ENCODE results near the gene CXCL13. TPM values are rescaled to one million over a fixed set of nuclear protein-coding genes. Genes with fewer than 3 reads are reported as not detected.

The CXCL13 gene
- total RNA-seq, 3 donors from 2014 or later, result 0.34 to 0.58 TPM; not detected in 1

DNA sequence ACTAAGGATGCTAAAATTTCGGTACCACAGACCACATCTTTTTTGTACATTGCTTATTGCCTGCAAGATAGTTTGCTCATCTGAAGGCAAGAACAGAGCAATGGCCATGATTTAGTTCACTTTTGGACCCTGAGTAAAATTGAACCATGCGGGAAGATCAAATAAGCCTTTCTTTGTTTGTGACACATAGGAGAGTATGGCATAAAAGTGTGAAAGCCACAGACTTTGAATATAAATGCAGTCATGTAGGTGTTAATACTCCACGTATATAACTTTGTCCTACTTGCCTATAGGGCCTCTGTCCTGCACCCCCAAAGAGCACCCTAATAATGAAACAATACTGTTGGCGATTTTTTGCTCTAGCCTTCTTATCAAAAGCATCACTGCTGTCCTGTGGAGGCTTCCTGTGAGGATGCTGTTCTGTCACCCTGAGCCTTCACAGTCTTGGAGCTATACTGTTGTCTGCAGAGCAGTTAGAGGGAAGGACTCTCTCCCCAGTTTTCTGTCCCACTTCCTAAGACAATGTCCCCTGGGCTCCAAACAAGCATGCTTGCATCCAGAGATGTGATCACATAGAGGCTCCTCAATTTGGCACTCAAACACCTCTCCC lies 10.2 kb upstream of the CXCL13 start:
- H3K4me3 ChIP-seq, result no peak overlapping the region
- H3K4me1 ChIP-seq (ENCODE audit: low read depth), result no peaks in the 10 kb centered on the region
- no peaks in the 10 kb centered on the region for H3K9me3 ChIP-seq
- DNase-seq (no peak), ATAC-seq (no peak)
- H3K36me3 ChIP-seq (ENCODE audit: low read depth), result no peaks in the 10 kb centered on the region
- intact Hi-C loops (cut with DNase I, micrococcal nuclease), result loop anchor here in 1 of 2 donors (10.0 kb wide), 1 partner anchor 131 kb away; no protein-coding TSS in a partner anchor
- TF ChIP-seq, protein P1, sequence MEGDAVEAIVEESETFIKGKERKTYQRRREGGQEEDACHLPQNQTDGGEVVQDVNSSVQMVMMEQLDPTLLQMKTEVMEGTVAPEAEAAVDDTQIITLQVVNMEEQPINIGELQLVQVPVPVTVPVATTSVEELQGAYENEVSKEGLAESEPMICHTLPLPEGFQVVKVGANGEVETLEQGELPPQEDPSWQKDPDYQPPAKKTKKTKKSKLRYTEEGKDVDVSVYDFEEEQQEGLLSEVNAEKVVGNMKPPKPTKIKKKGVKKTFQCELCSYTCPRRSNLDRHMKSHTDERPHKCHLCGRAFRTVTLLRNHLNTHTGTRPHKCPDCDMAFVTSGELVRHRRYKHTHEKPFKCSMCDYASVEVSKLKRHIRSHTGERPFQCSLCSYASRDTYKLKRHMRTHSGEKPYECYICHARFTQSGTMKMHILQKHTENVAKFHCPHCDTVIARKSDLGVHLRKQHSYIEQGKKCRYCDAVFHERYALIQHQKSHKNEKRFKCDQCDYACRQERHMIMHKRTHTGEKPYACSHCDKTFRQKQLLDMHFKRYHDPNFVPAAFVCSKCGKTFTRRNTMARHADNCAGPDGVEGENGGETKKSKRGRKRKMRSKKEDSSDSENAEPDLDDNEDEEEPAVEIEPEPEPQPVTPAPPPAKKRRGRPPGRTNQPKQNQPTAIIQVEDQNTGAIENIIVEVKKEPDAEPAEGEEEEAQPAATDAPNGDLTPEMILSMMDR (IDR thresholded peaks at IDR 0.05), result no peak

DNA sequence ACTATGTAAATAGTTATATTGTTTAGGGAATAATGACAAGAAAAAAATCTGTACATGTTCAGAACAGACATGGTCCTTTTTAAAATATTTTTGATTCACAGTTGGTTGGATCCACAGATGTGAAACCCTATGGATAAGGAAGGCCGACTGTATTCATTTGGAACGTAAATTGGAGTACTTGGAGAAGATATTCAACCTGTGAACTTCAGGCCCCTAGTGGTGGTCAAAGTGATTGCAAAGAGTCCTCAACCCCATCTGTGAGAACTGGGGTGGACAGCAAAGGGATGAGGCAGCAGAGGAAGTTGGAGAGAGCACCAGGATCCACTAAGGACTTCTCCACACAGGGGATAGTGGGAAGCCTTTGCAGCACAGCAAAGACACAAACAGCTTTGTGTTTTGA lies 6.2 kb upstream of the CXCL13 start:
- Histone ChIP-seq H3K36me3 (ENCODE audit: low read depth) (no peaks in the 10 kb centered on the region), H3K4me1 (ENCODE audit: low read depth) (no peaks in the 10 kb centered on the region), H3K4me3 (no peak overlapping the region), H3K9me3 (no peaks in the 10 kb centered on the region)
- TF ChIP-seq, protein P1 (IDR thresholded peaks at IDR 0.05), result peak; percentile 32
- DNase-seq (peak in 1 of 3 donors; percentile 36), ATAC-seq (peak; percentile 76)
- intact Hi-C loops (cut with DNase I, micrococcal nuclease), result loop anchor here in 1 of 2 donors (10.0 kb wide), 1 partner anchor 135 kb away; no protein-coding TSS in a partner anchor

DNA sequence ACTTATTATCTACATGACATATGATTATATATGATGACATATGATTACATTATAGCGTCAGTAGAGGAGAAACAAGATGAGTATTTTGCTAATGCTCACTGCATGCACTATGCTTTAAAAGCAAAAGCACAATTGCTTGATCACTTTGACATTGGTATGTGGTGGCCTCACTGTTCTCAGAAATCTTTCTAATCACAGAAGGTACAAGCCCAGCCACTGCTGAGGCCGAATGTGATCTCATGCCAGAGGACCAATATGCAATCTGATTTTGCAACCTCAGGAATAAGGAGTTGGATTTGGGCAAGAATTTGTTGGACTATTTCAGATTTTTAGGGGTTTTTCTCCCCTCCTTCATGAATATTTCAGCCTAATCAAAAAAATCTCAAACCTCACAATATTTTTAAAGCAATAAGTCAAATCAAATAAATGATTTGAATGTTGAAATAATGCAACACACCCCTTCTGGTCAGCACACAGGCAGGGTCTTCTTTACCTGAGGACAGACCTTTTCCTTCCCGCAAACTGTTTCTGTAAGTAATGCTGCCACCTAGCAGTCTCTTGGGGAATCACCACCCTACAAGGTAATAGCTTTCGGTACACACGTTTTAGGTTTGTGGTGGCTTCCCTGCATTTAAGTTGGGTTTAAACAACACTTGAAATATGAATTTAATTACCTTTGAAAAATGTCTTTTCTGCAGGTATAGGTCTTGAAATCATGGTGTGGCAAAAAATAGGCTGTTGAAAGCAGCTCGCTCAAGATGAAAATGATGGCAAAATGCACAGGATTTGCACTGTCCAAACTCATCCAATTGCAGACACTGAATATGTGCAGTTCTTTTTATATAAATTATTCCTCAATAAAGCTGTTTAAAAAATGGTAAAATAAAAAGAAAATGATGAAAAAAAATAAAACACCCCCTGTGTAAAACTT lies 4.8 kb upstream of the CXCL13 start:
- DNase-seq (peak in 1 of 3 donors; percentile 50), ATAC-seq (peak; percentile 66)
- TF ChIP-seq, protein P1 (IDR thresholded peaks at IDR 0.05), result peak; percentile 60
- intact Hi-C loops (cut with DNase I, micrococcal nuclease), result loop anchor here in 1 of 2 donors (10.0 kb wide), 1 partner anchor 216 kb away; no protein-coding TSS in a partner anchor
- H3K36me3 ChIP-seq (ENCODE audit: low read depth), result no peaks in the 10 kb centered on the region
- H3K4me3 ChIP-seq, result no peak overlapping the region
- H3K9me3 ChIP-seq, result no peaks in the 10 kb centered on the region
- no peaks in the 10 kb centered on the region for H3K4me1 ChIP-seq (ENCODE audit: low read depth)

DNA sequence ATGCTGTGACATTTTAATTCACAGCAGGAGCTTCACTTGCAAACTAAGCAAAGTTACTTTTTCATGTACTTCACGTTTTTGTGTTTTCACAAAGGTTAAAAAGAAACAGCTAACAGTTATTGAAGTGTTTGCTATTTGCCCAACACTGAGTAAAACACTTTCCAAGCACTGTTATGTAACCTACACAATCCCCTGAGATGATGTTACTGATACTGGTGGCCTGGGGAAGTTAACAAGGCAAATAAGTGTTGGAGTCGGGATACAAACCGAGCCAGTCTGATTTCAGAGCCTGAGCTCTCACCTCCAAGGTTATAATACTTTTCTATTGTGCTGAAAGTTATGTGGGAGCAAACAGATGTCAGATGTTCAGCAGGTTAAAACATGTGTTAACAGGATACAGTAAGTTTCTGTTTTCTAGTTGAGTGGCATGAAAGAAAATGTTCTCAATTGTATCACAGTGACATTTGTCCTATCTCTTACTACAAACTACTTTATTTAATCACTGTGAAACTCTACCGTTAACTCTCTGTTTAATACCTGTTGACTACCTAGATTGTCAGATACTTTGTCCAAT lies 3.9 kb upstream of the CXCL13 start:
- intact Hi-C loops (cut with DNase I, micrococcal nuclease), result loop anchor here in 1 of 2 donors (10.0 kb wide), 1 partner anchor 217 kb away; no protein-coding TSS in a partner anchor
- ATAC-seq (no peak), DNase-seq (no peak)
- Histone ChIP-seq H3K36me3 (ENCODE audit: low read depth) (no peaks in the 10 kb centered on the region), H3K9me3 (no peaks in the 10 kb centered on the region), H3K4me1 (ENCODE audit: low read depth) (no peaks in the 10 kb centered on the region), H3K4me3 (no peak overlapping the region)
- TF ChIP-seq, protein P1 (IDR thresholded peaks at IDR 0.05), result no peak

DNA sequence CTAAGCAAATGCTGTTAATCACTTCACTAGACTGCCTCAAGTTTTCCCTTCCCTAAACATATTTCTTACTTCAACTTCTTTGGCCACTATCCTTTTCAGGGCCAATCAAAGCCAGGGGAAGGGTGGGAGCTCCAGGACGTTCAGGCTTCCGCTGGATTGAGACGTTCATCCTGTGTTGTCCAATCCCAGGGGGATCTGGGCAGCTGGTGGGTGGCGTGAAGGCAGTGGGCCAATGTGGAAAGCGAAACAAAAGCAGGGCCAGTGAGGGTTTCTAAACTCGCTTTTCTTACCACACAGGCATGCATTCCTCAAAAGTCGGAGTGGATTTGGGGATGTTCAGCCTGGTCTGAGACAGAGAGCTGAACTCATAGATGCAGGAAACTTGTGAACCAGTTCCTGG lies 7.6 kb downstream of the CXCL13 start:
- H3K4me1 ChIP-seq (ENCODE audit: low read depth), result no peaks in the 10 kb centered on the region
- no peak overlapping the region for H3K4me3 ChIP-seq
- no peaks in the 10 kb centered on the region for H3K36me3 ChIP-seq (ENCODE audit: low read depth)
- no peak for DNase-seq
- ATAC-seq, result no peak
- H3K9me3 ChIP-seq, result no peaks in the 10 kb centered on the region
- intact Hi-C loops (cut with DNase I, micrococcal nuclease), result loop anchor here in 1 of 2 donors (10.0 kb wide), 1 partner anchor 228 kb away; no protein-coding TSS in a partner anchor
- TF ChIP-seq, protein P1 (IDR thresholded peaks at IDR 0.05), result no peak

All from mucosa of descending colon (tissue), 3 donors.